Measurements from ENCODE around the gene WWC2. TPM values are rescaled to one million over a fixed set of nuclear protein-coding genes. Genes with fewer than 3 reads are reported as not detected.

Gene WWC2
- total and polyA plus RNA-seq, 2 experiments from 2014 or later: 50.5 to 74.2 TPM

DNA sequence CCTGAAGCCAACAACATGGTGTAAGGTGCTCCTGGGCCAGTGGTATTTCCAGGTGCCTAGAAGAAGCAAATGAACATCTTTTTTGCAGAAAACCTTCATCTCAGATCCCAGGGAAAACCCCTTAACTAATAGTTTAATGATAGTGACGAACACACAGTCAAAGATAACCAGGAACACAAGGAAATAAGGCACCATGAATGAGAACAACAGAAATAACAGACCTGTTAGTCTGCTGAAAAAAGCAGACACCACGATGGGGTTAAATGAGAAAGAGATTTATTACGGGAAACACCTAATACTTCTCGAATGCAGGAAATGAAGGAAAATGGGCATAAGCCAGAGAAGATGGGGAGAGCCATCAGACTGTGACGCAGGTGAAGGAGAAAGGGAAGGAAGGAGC is 30.6 kb upstream of the WWC2 start (continued):
- TF ChIP-seq CTCF (conservative IDR thresholded peaks at IDR 0.05; ENCODE audit: low read depth in 2 of 2) (no peak), JUNB (IDR thresholded peaks at IDR 0.05; ENCODE audit: unreplicated experiment) (no peak)

GRCh38 chr4:183071222-183071621 is 27.8 kb upstream of the WWC2 start:
- Histone ChIP-seq H3K27ac (ENCODE audit: low read depth) (no peak overlapping the region), H3K79me2 (replicated peaks; ENCODE audit: insufficient read depth) (no peaks in the 10 kb centered on the region), H3F3A (replicated peaks; ENCODE audit: low read depth) (no peaks in the 10 kb centered on the region), H3K9me2 (ENCODE audit: insufficient read depth) (no peaks in the 10 kb centered on the region), H3K4me3 (no peak overlapping the region), H2AFZ (no peak overlapping the region), H3K27me3 (ENCODE audit: insufficient read depth) (no peaks in the 10 kb centered on the region), H3K36me3 (ENCODE audit: insufficient read depth) (no peaks in the 10 kb centered on the region), H3K4me2 (no peak overlapping the region), H4K20me1 (replicated peaks; ENCODE audit: insufficient read depth) (no peaks in the 10 kb centered on the region), H3K4me1 (ENCODE audit: insufficient read depth) (peaks cover 23% of the 10 kb centered on the region)
- peaks cover 26% of the 10 kb centered on the region for H3K4me1 Mint-ChIP-seq
- H3K27ac Mint-ChIP-seq: no peak overlapping the region
- H3K27me3 Mint-ChIP-seq (ENCODE audit: insufficient read depth, low read depth, poor library complexity): peaks cover 4% of the 10 kb centered on the region
- peaks cover 37% of the 10 kb centered on the region for H3K9me3 Mint-ChIP-seq
- ATAC-seq (no peak), DNase-seq (ENCODE audit: low spot score) (no peak)
- no peak overlapping the region for H3K4me3 Mint-ChIP-seq
- peaks cover 19% of the 10 kb centered on the region for H3K36me3 Mint-ChIP-seq (ENCODE audit: low read depth)
- no peak for TF ChIP-seq CREB1 (CRISPR knock-in tag; IDR thresholded peaks at IDR 0.05; ENCODE audit: low read depth)
- TF ChIP-seq STAT1 (IDR thresholded peaks at IDR 0.05; ENCODE audit: unreplicated experiment): no peak
- no peak for TF ChIP-seq ZNF462 (CRISPR knock-in tag; IDR thresholded peaks at IDR 0.05)
- TF ChIP-seq NANOG (IDR thresholded peaks at IDR 0.05; ENCODE audit: borderline replicate concordance): no peak
- no peak for TF ChIP-seq ZNF114 (CRISPR knock-in tag; IDR thresholded peaks at IDR 0.05)
- TF ChIP-seq POLR2AphosphoS5 (IDR thresholded peaks at IDR 0.05; ENCODE audit: low read depth): no peak
- no peak for TF ChIP-seq CTCF (conservative IDR thresholded peaks at IDR 0.05; ENCODE audit: low read depth in 2 of 2)
